Measurements from ENCODE around the gene ARL4D.

- TF ChIP-seq POLR2A (IDR thresholded peaks at IDR 0.05), result peak in 1 of 2 donors; percentile 22
- TF ChIP-seq, protein P1, sequence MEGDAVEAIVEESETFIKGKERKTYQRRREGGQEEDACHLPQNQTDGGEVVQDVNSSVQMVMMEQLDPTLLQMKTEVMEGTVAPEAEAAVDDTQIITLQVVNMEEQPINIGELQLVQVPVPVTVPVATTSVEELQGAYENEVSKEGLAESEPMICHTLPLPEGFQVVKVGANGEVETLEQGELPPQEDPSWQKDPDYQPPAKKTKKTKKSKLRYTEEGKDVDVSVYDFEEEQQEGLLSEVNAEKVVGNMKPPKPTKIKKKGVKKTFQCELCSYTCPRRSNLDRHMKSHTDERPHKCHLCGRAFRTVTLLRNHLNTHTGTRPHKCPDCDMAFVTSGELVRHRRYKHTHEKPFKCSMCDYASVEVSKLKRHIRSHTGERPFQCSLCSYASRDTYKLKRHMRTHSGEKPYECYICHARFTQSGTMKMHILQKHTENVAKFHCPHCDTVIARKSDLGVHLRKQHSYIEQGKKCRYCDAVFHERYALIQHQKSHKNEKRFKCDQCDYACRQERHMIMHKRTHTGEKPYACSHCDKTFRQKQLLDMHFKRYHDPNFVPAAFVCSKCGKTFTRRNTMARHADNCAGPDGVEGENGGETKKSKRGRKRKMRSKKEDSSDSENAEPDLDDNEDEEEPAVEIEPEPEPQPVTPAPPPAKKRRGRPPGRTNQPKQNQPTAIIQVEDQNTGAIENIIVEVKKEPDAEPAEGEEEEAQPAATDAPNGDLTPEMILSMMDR (IDR thresholded peaks at IDR 0.05), result peak in 3 of 12 donors; percentile 10 to 38 (median 24)
Observed at GRCh38 chr17:43368740-43369506, 29.9 kb upstream of the ARL4D start.

Data from heart left ventricle (tissue), 13 donors.